Epithelial cell of proximal tubule (primary cell): ENCODE measurements around the gene SDK1. TPM values are rescaled to one million over a fixed set of nuclear protein-coding genes. Genes with fewer than 3 reads are reported as not detected.

Experiments used
- DNase-seq: peaks from one replicate; pipeline ENCODE4 v3.0.0-alpha.2; 2011; ENCODE audit warnings: low read depth
- H3K4me3 ChIP-seq: 2 replicates; pipeline ENCODE4 v1.5.1; 2011; ENCODE audit warnings: low read depth, mild to moderate bottlenecking, low read length
- CTCF ChIP-seq: conservative IDR thresholded peaks from 2 replicates; pipeline ENCODE4 v1.5.1; 2012; ENCODE audit warnings: low read depth, mild to moderate bottlenecking, low read length
- total RNA-seq: library from RNA; depleted of rRNA; stranded (reverse); fragments of >200 nt; gene quantifications from 2 replicates; pipeline ENCODE4 v1.2.3, GENCODE V29; 2015

The SDK1 gene
- total RNA-seq, 1 donor from 2014 or later, result 0.75 TPM

GRCh38 chr7:4244635-4245034 is 943.6 kb downstream of the SDK1 start:
- TF ChIP-seq CTCF, result no peak
- no peak for DNase-seq
- no peak overlapping the region for H3K4me3 ChIP-seq

GRCh38 chr7:4245135-4245865 is 944.2 kb downstream of the SDK1 start:
- no peak for DNase-seq

GRCh38 chr7:4245866-4246470 is 944.9 kb downstream of the SDK1 start:
- no peak overlapping the region for H3K4me3 ChIP-seq
- no peak for DNase-seq
- TF ChIP-seq CTCF, result no peak

More at GRCh38 chr7:4245135-4245865, 944.2 kb downstream of the SDK1 start:
- H3K4me3 ChIP-seq, result no peak overlapping the region
- no peak for TF ChIP-seq CTCF

- no peak overlapping the region for H3K4me3 ChIP-seq
- no peak for TF ChIP-seq CTCF
- DNase-seq, result no peak
Observed at GRCh38 chr7:4246536-4246935, 945.5 kb downstream of the SDK1 start.

GRCh38 chr7:4247106-4247876 is 946.2 kb downstream of the SDK1 start:
- H3K4me3 ChIP-seq, result no peak overlapping the region
- TF ChIP-seq CTCF, result no peak
- DNase-seq, result no peak

- no peak for TF ChIP-seq CTCF
- H3K4me3 ChIP-seq, result no peak overlapping the region
- DNase-seq, result no peak
Observed at GRCh38 chr7:4248295-4248694, 947.2 kb downstream of the SDK1 start.
